ENCODE data around the gene MMAB.

The MMAB gene

GRCh38 chr12:109601557-109601956, 28.3 kb upstream of the MMAB start:
- no peak for DNase-seq

GRCh38 chr12:109600995-109601394, 27.7 kb upstream of the MMAB start:
- DNase-seq, result no peak

- no peak for DNase-seq
Measured at GRCh38 chr12:109600481-109600880, 27.2 kb upstream of the MMAB start.

- DNase-seq, result no peak
Measured at GRCh38 chr12:109599087-109599486, 25.8 kb upstream of the MMAB start.

- no peak for DNase-seq
Measured at GRCh38 chr12:109598428-109598854, 25.1 kb upstream of the MMAB start.

- peak; percentile 52 for DNase-seq
Measured at GRCh38 chr12:109597795-109598427, 24.6 kb upstream of the MMAB start.

GRCh38 chr12:109597414-109597794, 24.1 kb upstream of the MMAB start:
- DNase-seq, result no peak

- DNase-seq, result no peak
Measured at GRCh38 chr12:109596418-109597244, 23.3 kb upstream of the MMAB start.

GRCh38 chr12:109595321-109595902, 22.1 kb upstream of the MMAB start:
- DNase-seq, result no peak

- DNase-seq, result no peak
Measured at GRCh38 chr12:109594556-109595317, 21.4 kb upstream of the MMAB start.

GRCh38 chr12:109592905-109593272, 19.6 kb upstream of the MMAB start:
- DNase-seq, result no peak

GRCh38 chr12:109592195-109592904, 19.0 kb upstream of the MMAB start:
- DNase-seq, result no peak

- DNase-seq, result no peak
Measured at GRCh38 chr12:109591041-109591440, 17.7 kb upstream of the MMAB start.

- DNase-seq, result no peak
Measured at GRCh38 chr12:109590566-109590965, 17.3 kb upstream of the MMAB start.

- DNase-seq, result no peak
Measured at GRCh38 chr12:109589691-109590245, 16.5 kb upstream of the MMAB start.

GRCh38 chr12:109589240-109589590, 15.9 kb upstream of the MMAB start:
- no peak for DNase-seq

GRCh38 chr12:109588461-109589239, 15.3 kb upstream of the MMAB start:
- DNase-seq, result no peak

GRCh38 chr12:109587921-109588320, 14.6 kb upstream of the MMAB start:
- no peak for DNase-seq

GRCh38 chr12:109586385-109587296, 13.3 kb upstream of the MMAB start:
- DNase-seq, result no peak

- no peak for DNase-seq
Measured at GRCh38 chr12:109583733-109584132, 10.4 kb upstream of the MMAB start.
